ENCODE measurements around the gene CROCC2. TPM values are rescaled to one million over a fixed set of nuclear protein-coding genes. Genes with fewer than 3 reads are reported as not detected.

Gene CROCC2
- total and polyA plus RNA-seq, 10 of the 15 experiments (the other 5 are each of a cell fraction or from before 2014, with no cell fraction given), result not detected

GRCh38 chr2:240927390-240927781 lies 21.2 kb downstream of the CROCC2 start:
- POLR2A ChIA-PET, result no interaction called here
- BruUV-seq (replicated peaks), result no TSS peak
- Histone ChIP-seq H3K4me1 (ENCODE audit: control insufficient read depth, insufficient read depth, low read length) (no peaks in the 10 kb centered on the region), H3K9me3 (replicated peaks; ENCODE audit: control insufficient read depth, insufficient read depth, low read length) (no peaks in the 10 kb centered on the region; the same call in 2 of the 3 replicates), H3K4me2 (ENCODE audit: control insufficient read depth, insufficient read depth) (no peak overlapping the region), H4K20me1 (ENCODE audit: control insufficient read depth, insufficient read depth) (no peaks in the 10 kb centered on the region), H3K36me3 (ENCODE audit: control insufficient read depth in 2 of 2, insufficient read depth in 2 of 2, low read length in 1 of 2) (no peaks in the 10 kb centered on the region), H3K79me2 (ENCODE audit: control insufficient read depth, insufficient read depth, low read length) (no peaks in the 10 kb centered on the region), H3K4me3 (no peak overlapping the region), H2AFZ (ENCODE audit: control insufficient read depth, low read depth, low read length) (no peak overlapping the region), H3K27ac (ENCODE audit: control insufficient read depth, insufficient read depth) (no peak overlapping the region), H3K9ac (ENCODE audit: control insufficient read depth, insufficient read depth, low read length) (no peak overlapping the region), H3K27me3 (replicated peaks in 1 of 2; ENCODE audit: control insufficient read depth in 2 of 2, insufficient read depth in 2 of 2, low read length in 1 of 2) (peaks cover 0 to 2% of the 10 kb centered on the region in 2 experiments; a peak in 2 of 4 replicates)
- in situ Hi-C loops (cut with MboI), result no loop called here
- no peak for DNase-seq (ENCODE audit: low read depth, low spot score)
- CTCF ChIA-PET, result interaction anchor here (1.1 kb wide), 1 partner anchor 13 kb away, joined by 4 read pairs; no protein-coding TSS in a partner anchor
- WGBS (ENCODE audit: insufficient coverage, insufficient replicate concordance, low lambda C conversion rate, missing lambda C conversion rate), result 67% methylated on average over 7 of the region's 7 CpGs
- no peak for ATAC-seq
- FAIRE-seq, result no peak
- no peak for TF ChIP-seq NKRF (conservative IDR thresholded peaks at IDR 0.05)
- TF ChIP-seq E4F1 (IDR thresholded peaks at IDR 0.05; ENCODE audit: borderline replicate concordance, partially characterized antibody), result no peak
- TF ChIP-seq SP1 (IDR thresholded peaks at IDR 0.05; ENCODE audit: low read depth, low read length), result no peak
- no peak for TF ChIP-seq RB1 (IDR thresholded peaks at IDR 0.05; ENCODE audit: borderline replicate concordance)
- no peak for TF ChIP-seq E2F4 (IDR thresholded peaks at IDR 0.05; ENCODE audit: low read depth, low read length)
- no peak for TF ChIP-seq ZBED1 (IDR thresholded peaks at IDR 0.05; ENCODE audit: borderline replicate concordance)
- RAD21 ChIA-PET (ENCODE audit: unreplicated experiment), result no interaction called here
- SMC1A ChIA-PET (ENCODE audit: uncharacterized antibody, unreplicated experiment), result no interaction called here
- intact Hi-C loops (cut with micrococcal nuclease; ENCODE audit: unreplicated experiment), result no loop called here

Data from GM12878 (cell line).